ENCODE measurements around the gene RPL5. TPM values are rescaled to one million over a fixed set of nuclear protein-coding genes. Genes with fewer than 3 reads are reported as not detected.

RPL5 gene
- total RNA-seq, 4 donors from 2014 or later, result 1,244 to 1,829 (median 1,582) TPM

GRCh38 chr1:92850019-92850418, 18.2 kb downstream of the RPL5 start:
- 96 to 97% methylated on average over 3 of the region's 3 CpGs for WGBS, 2 donors
- no peak overlapping the region for H3K4me3 ChIP-seq (ENCODE audit: low read depth, poor library complexity, severe bottlenecking)
- no peak for DNase-seq (ENCODE audit: low spot score in 2 of 2)
- no peak for TF ChIP-seq POLR2A (IDR thresholded peaks at IDR 0.05)
- TF ChIP-seq CTCF (IDR thresholded peaks at IDR 0.05), result no peak
- intact Hi-C loops (cut with DNase I; ENCODE audit: low total_unique reads), result no loop called here

GRCh38 chr1:92851729-92852128, 19.9 kb downstream of the RPL5 start:
- intact Hi-C loops (cut with DNase I; ENCODE audit: low total_unique reads), result no loop called here
- TF ChIP-seq CTCF (IDR thresholded peaks at IDR 0.05), result no peak
- TF ChIP-seq POLR2A (IDR thresholded peaks at IDR 0.05), result no peak
- 57 to 67% methylated on average over 2 of the region's 2 CpGs for WGBS, 2 donors

GRCh38 chr1:92853299-92853698, 21.5 kb downstream of the RPL5 start:
- 87 to 90% methylated on average over 2 of the region's 2 CpGs for WGBS, 2 donors
- TF ChIP-seq CTCF (IDR thresholded peaks at IDR 0.05) (no peak), POLR2A (IDR thresholded peaks at IDR 0.05) (no peak)
- no peak overlapping the region for H3K4me3 ChIP-seq (ENCODE audit: low read depth, poor library complexity, severe bottlenecking)
- intact Hi-C loops (cut with DNase I; ENCODE audit: low total_unique reads), result no loop called here
- no peak for DNase-seq (ENCODE audit: low spot score in 2 of 2)

More at GRCh38 chr1:92851729-92852128, 19.9 kb downstream of the RPL5 start:
- no peak for DNase-seq (ENCODE audit: low spot score in 2 of 2)
- no peak overlapping the region for H3K4me3 ChIP-seq (ENCODE audit: low read depth, poor library complexity, severe bottlenecking)

GRCh38 chr1:92854101-92854785, 22.4 kb downstream of the RPL5 start:
- no peak for DNase-seq (ENCODE audit: low spot score in 2 of 2)
- no peak overlapping the region for H3K4me3 ChIP-seq (ENCODE audit: low read depth, poor library complexity, severe bottlenecking)
- intact Hi-C loops (cut with DNase I; ENCODE audit: low total_unique reads), result no loop called here
- TF ChIP-seq CTCF (IDR thresholded peaks at IDR 0.05), result no peak
- no peak for TF ChIP-seq POLR2A (IDR thresholded peaks at IDR 0.05)

- DNase-seq (ENCODE audit: low spot score in 2 of 2), result no peak
- TF ChIP-seq CTCF (IDR thresholded peaks at IDR 0.05) (no peak), POLR2A (IDR thresholded peaks at IDR 0.05) (no peak)
- WGBS, 2 donors, result 97 to 98% methylated on average over 4 of the region's 4 CpGs
- intact Hi-C loops (cut with DNase I; ENCODE audit: low total_unique reads), result no loop called here
- H3K4me3 ChIP-seq (ENCODE audit: low read depth, poor library complexity, severe bottlenecking), result no peak overlapping the region
These were observed 23.4 kb downstream of the RPL5 start for GRCh38 chr1:92855236-92855635.

GRCh38 chr1:92857817-92858216, 26.0 kb downstream of the RPL5 start:
- TF ChIP-seq CTCF (IDR thresholded peaks at IDR 0.05) (no peak), POLR2A (IDR thresholded peaks at IDR 0.05) (no peak)
- no peak overlapping the region for H3K4me3 ChIP-seq (ENCODE audit: low read depth, poor library complexity, severe bottlenecking)
- WGBS, 2 donors, result 70 to 73% methylated on average over 5 of the region's 5 CpGs
- DNase-seq (ENCODE audit: low spot score in 2 of 2), result no peak
- intact Hi-C loops (cut with DNase I; ENCODE audit: low total_unique reads), result loop anchor here (2.0 kb wide), 1 partner anchor 137 kb away; no protein-coding TSS in a partner anchor

All from lower leg skin (tissue), 4 donors.